ENCODE data around the gene ACKR1.
A peak's percentile ranks its signal among the peaks of the same experiment; 100 is the strongest.

The ACKR1 gene

DNA sequence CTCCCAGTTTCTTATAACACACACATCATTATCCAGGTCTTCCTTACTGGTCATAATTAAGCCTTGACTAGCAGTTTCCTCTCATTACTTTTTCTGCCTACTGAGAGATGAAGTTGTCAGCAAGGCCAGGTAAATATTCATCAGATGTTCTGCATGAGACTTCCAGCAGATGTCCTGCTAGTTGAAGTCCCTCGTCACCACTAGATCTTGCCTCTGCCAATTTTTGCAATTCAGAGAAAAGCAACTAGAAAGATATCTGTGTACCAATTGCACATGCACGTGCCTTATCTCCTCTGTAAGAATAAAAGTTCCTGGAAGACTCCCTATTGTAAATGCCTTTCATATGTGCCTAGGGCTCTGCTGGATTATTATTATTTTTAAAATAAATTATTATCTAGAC is 18.3 kb downstream of the ACKR1 start:
- no peak for DNase-seq

- DNase-seq = no peak
Observed at GRCh38 chr1:159228554-159228953, 23.9 kb downstream of the ACKR1 start.

- no peak for DNase-seq
Observed at GRCh38 chr1:159229260-159229885, 24.7 kb downstream of the ACKR1 start.

GRCh38 chr1:159229896-159230295 is 25.2 kb downstream of the ACKR1 start:
- DNase-seq = no peak

DNA sequence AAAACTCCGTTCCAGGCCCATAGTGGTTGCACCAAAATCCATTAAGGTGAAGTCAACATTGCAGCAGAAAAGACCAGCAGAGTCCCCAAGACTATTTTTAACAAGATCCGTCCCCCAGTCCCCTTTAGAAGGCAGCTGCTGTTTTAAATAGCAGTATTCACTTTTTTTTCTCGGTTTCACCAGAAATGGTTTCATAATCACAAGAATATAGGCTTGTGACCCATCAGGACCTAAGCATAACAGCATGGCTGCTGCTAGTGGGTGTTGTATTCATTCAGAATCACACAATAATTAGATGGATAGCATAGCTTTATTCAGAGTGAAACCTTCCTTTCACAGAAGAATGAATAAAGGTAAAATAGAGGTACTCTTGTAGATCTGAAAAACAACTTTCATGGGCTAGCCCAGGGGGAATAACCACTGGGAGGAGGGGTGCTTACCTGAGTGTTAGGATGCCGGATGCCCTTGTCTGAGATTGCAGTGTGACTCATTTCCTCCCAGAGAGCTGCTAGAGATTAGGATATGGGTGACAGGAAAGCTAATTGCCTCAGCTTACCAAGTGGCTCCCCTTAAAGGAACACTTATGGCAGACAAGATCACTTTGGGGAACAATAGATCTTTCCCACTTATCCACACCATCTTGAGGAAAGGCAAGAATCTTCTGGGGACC is 35.0 kb downstream of the ACKR1 start:
- peak; percentile 46 for DNase-seq

- DNase-seq = no peak
Observed at GRCh38 chr1:159247266-159247665, 42.6 kb downstream of the ACKR1 start.

DNA sequence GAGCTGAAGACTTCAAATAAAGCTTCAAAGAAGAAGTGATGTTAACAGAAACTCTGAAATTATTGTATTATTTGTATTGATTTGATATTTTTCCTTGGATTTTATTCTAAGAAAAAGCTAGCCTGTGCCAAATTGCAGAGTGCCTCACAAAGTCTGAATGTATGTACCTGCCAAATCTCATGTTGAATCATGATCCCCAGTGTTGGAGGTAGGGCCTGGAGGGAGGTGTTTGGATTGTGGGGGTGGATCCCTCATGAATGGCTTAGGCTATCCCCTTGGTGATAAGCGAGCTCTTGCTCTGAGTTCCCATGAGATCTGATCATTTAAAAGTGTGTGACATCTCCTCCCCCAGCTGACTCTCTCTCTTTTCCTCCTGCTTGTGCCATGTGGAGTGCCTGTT is 43.6 kb downstream of the ACKR1 start:
- DNase-seq = no peak

DNA sequence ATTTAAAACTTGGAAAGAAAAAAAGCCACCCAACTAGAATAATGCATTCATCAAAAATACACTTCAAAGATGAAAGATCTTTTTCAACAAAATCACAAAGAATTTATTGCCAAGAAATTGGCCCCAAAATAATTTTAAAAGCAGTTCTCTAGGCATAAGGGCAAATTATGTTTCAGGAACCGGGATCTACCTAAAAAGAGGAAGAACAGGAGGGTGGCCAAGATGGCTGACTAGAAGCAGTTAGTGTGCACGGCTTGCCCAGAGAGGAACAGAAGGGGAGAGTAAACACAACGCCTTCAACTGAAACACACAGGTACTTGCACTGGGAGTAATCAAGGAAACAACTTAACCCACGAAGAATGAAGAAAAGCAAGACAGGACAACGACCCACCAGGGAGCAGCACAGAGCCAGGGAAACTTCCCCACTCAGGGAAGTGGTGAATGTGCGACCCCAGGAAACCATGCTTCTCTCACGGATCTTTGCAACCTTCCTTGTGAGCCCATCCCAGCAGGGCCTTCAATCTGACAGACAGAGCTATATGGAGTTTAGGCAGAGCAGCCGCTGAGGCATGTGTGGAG is 46.1 kb downstream of the ACKR1 start:
- DNase-seq = no peak
